Thoracic aorta (tissue), 2 donors: ENCODE measurements around the gene KDR. TPM values are rescaled to one million over a fixed set of nuclear protein-coding genes. Genes with fewer than 3 reads are reported as not detected.

ENCODE experiments used
- ATAC-seq: fragments of 150-250 bp; one replicate; pipeline ENCODE4 v1.8.0; 2017; ENCODE audit warnings: low read depth; ENCODE audit not compliant: insufficient number of reproducible peaks, low FRiP score
- DNase-seq: peaks from one replicate; pipeline ENCODE4 v3.0.0-alpha.2; 2020; ENCODE audit warnings: low spot score
- H3K27ac ChIP-seq, 2 donors: fragments of 200-600 bp; sonication (generic); 1 replicate in 1 of 2; 2 replicates in 1 of 2; pipeline ENCODE4 v1.5.1; 2016; ENCODE audit warnings: mild to moderate bottlenecking in 2 of 2, moderate library complexity in 2 of 2
- H3K27me3 ChIP-seq: fragments of 200-600 bp; sonication (generic); replicated peaks from 2 replicates; pipeline ENCODE4 v1.6.0; 2016; ENCODE audit warnings: mild to moderate bottlenecking; ENCODE audit not compliant: insufficient read depth
- H3K36me3 ChIP-seq: fragments of 200-600 bp; sonication (generic); one replicate; pipeline ENCODE4 v1.5.1; 2016
- H3K4me1 ChIP-seq, 2 donors: fragments of 200-600 bp; sonication (generic); 1 replicate in 1 of 2; 2 replicates in 1 of 2; pipeline versions ENCODE4 v1.5.1 to v1.6.0; 2016; ENCODE audit warnings: low read depth in 2 of 2, mild to moderate bottlenecking in 1 of 2; ENCODE audit not compliant: control insufficient read depth in 1 of 2
- H3K4me3 ChIP-seq: fragments of 200-600 bp; sonication (generic); 2 replicates; pipeline ENCODE4 v1.5.1; 2016; ENCODE audit warnings: mild to moderate bottlenecking
- H3K9me3 ChIP-seq: fragments of 200-600 bp; sonication (generic); 2 replicates; pipeline ENCODE4 v1.5.1; 2016
- CTCF ChIP-seq: fragments of 200-600 bp; sonication (generic); IDR thresholded peaks from one replicate; pipeline ENCODE4 v1.5.1; 2019; ENCODE audit warnings: antibody characterized with exemption
- total RNA-seq, 2 donors: library from RNA; depleted of rRNA; stranded (reverse); fragments of >200 nt; gene quantifications; one replicate each; pipeline versions ENCODE4 v1.1.0 to v1.2.3, GENCODE V29; 2016

Gene KDR
- total RNA-seq, 2 donors from 2014 or later, result 10.0 to 27.1 TPM

- Histone ChIP-seq H3K36me3 (no peaks in the 10 kb centered on the region), H3K9me3 (no peaks in the 10 kb centered on the region), H3K27me3 (no peaks in the 10 kb centered on the region), H3K4me1 (peaks cover 0 to 23% of the 10 kb centered on the region in 2 donors), H3K4me3 (no peak overlapping the region), H3K27ac (no peak overlapping the region)
- TF ChIP-seq CTCF, result no peak
- ATAC-seq, result no peak
- DNase-seq, result no peak
Observed at GRCh38 chr4:55083735-55084134, 41.7 kb downstream of the KDR start.

- no peaks in the 10 kb centered on the region for H3K36me3 ChIP-seq
- ATAC-seq, result no peak
- H3K27me3 ChIP-seq, result no peaks in the 10 kb centered on the region
- no peak overlapping the region for H3K4me3 ChIP-seq
- peaks cover 0 to 23% of the 10 kb centered on the region in 2 donors for H3K4me1 ChIP-seq
- TF ChIP-seq CTCF, result no peak
- H3K9me3 ChIP-seq, result no peaks in the 10 kb centered on the region
- no peak overlapping the region for H3K27ac ChIP-seq
- DNase-seq, result no peak
Observed at GRCh38 chr4:55082756-55083155, 42.6 kb downstream of the KDR start.

GRCh38 chr4:55080174-55080865 lies 45.1 kb downstream of the KDR start:
- H3K36me3 ChIP-seq, result no peaks in the 10 kb centered on the region
- peaks cover 0 to 16% of the 10 kb centered on the region in 2 donors for H3K4me1 ChIP-seq
- H3K27me3 ChIP-seq, result no peaks in the 10 kb centered on the region
- no peak for TF ChIP-seq CTCF
- no peak for DNase-seq
- no peak overlapping the region for H3K27ac ChIP-seq
- no peaks in the 10 kb centered on the region for H3K9me3 ChIP-seq
- no peak for ATAC-seq
- H3K4me3 ChIP-seq, result no peak overlapping the region

GRCh38 chr4:55079451-55080173 lies 45.8 kb downstream of the KDR start:
- ATAC-seq (no peak), DNase-seq (no peak)
- H3K4me1 ChIP-seq, result peaks cover 0 to 16% of the 10 kb centered on the region in 2 donors
- no peak overlapping the region for H3K27ac ChIP-seq
- H3K4me3 ChIP-seq, result no peak overlapping the region
- no peaks in the 10 kb centered on the region for H3K27me3 ChIP-seq
- H3K9me3 ChIP-seq, result no peaks in the 10 kb centered on the region
- H3K36me3 ChIP-seq, result no peaks in the 10 kb centered on the region
- no peak for TF ChIP-seq CTCF

GRCh38 chr4:55078987-55079386 lies 46.4 kb downstream of the KDR start:
- Histone ChIP-seq H3K4me3 (no peak overlapping the region), H3K27me3 (no peaks in the 10 kb centered on the region), H3K36me3 (no peaks in the 10 kb centered on the region), H3K4me1 (peaks cover 0 to 16% of the 10 kb centered on the region in 2 donors), H3K27ac (no peak overlapping the region), H3K9me3 (no peaks in the 10 kb centered on the region)
- DNase-seq (no peak), ATAC-seq (no peak)
- TF ChIP-seq CTCF, result no peak
